Smooth muscle cell (in vitro differentiated cells): ENCODE data around the gene MED9. TPM values are rescaled to one million over a fixed set of nuclear protein-coding genes. Genes with fewer than 3 reads are reported as not detected.

Experiments
- DNase-seq: peaks from one replicate; lab custom pipeline; 2025; ENCODE audit not compliant: unreplicated experiment; lab: John Stamatoyannopoulos, UW
- H2AFZ ChIP-seq: fragments of 200-600 bp; sonication (generic); 2 replicates; pipeline ENCODE4 v1.6.0; 2016; ENCODE audit warnings: antibody characterized with exemption, low read depth, mild to moderate bottlenecking
- H3F3A ChIP-seq: fragments of 200-600 bp; sonication (generic); 2 replicates; pipeline ENCODE4 v1.6.0; 2017; ENCODE audit warnings: antibody characterized with exemption, low read depth
- H3K27ac ChIP-seq: fragments of 200-600 bp; sonication (generic); 2 replicates; pipeline ENCODE4 v1.5.1; 2016; ENCODE audit warnings: low read depth, mild to moderate bottlenecking
- H3K27me3 ChIP-seq: fragments of 200-600 bp; sonication (generic); 2 replicates; pipeline ENCODE4 v1.6.1; 2016; ENCODE audit warnings: low read depth, mild to moderate bottlenecking
- H3K36me3 ChIP-seq: fragments of 200-600 bp; sonication (generic); 2 replicates; pipeline ENCODE4 v1.5.1; 2016; ENCODE audit warnings: low read depth
- H3K4me1 ChIP-seq: fragments of 200-600 bp; sonication (generic); 2 replicates; pipeline ENCODE4 v1.5.1; 2016; ENCODE audit warnings: low read depth
- H3K4me2 ChIP-seq: fragments of 200-600 bp; sonication (generic); 2 replicates; pipeline ENCODE4 v1.6.0; 2016; ENCODE audit warnings: mild to moderate bottlenecking
- H3K4me3 ChIP-seq: fragments of 200-600 bp; sonication (generic); 2 replicates; pipeline ENCODE4 v1.5.1; 2016; ENCODE audit warnings: mild to moderate bottlenecking
- H3K79me2 ChIP-seq: fragments of 200-600 bp; sonication (generic); 2 replicates; pipeline ENCODE4 v1.6.0; 2016; ENCODE audit warnings: low read depth, mild to moderate bottlenecking
- H3K9ac ChIP-seq: fragments of 200-600 bp; sonication (generic); 2 replicates; pipeline ENCODE4 v1.6.0; 2016; ENCODE audit warnings: low read depth
- H3K9me3 ChIP-seq: fragments of 200-600 bp; sonication (generic); replicated peaks from 2 replicates; pipeline ENCODE4 v1.5.1; 2016; ENCODE audit warnings: low read depth
- H4K20me1 ChIP-seq: fragments of 200-600 bp; sonication (generic); 2 replicates; pipeline ENCODE4 v1.6.0; 2016; ENCODE audit warnings: low read depth
- WGBS: methylation state at CpG from one replicate; pipeline ENCODE4 v1.1.7; 2016; ENCODE audit warnings: low lambda C conversion rate; 5-methylcytosine and 5-hydroxymethylcytosine counted together
- polyA plus RNA-seq: library from polyadenylated mRNA; unstranded; fragments of >200 nt; fragmentation: Nextera tagmentation; extraction: Ambion mirVana; gene quantifications from 2 replicates; pipeline ENCODE4 v1.2.1, GENCODE V29; 2016
- total RNA-seq: library from RNA; depleted of rRNA; stranded (reverse); fragments of >200 nt; gene quantifications from 2 replicates; pipeline ENCODE4 v1.2.3, GENCODE V29; 2014
- TF ChIP-seq, protein P1 (sequence below): fragments of 200-600 bp; sonication (generic); IDR thresholded peaks from 2 replicates; pipeline ENCODE4 v1.5.1; 2017; ENCODE audit warnings: borderline replicate concordance, mild to moderate bottlenecking, antibody characterized with exemption; ENCODE audit not compliant: insufficient read depth, poor library complexity, severe bottlenecking

MED9 gene
- total and polyA plus RNA-seq, 2 experiments from 2014 or later = 8.4 to 15.4 TPM

DNA sequence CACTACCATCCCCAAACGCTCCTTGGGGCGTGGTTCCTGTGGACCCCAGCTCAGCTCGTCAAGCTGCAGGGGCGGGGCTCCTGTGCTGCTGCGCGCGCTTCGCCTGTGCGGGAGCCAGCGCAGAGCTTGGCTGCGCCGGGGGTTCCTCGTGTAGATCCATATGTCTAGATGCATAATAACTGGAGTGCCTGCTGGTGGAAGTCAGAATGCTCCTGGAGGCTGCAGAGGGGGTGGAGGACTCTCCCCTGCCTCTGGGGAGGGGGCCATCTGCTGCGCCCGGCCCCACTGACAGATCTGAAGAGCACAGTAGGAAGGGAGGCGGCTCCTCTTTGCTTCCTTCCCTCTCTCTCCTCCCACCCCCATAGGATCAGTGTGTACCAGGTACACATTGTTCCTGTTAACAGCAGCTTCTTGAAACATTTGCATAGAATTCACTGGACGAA is 14.8 kb downstream of the MED9 start:
- Histone ChIP-seq H3K27me3 (no peaks in the 10 kb centered on the region), H3K4me2 (no peak overlapping the region), H3K27ac (no peak overlapping the region), H2AFZ (no peak overlapping the region), H3K79me2 (no peaks in the 10 kb centered on the region), H3K4me3 (no peak overlapping the region), H3K36me3 (no peaks in the 10 kb centered on the region), H3F3A (peaks cover 3% of the 10 kb centered on the region), H3K9ac (no peak overlapping the region), H4K20me1 (peaks cover 67% of the 10 kb centered on the region), H3K4me1 (peaks cover 33% of the 10 kb centered on the region), H3K9me3 (no peaks in the 10 kb centered on the region)
- TF ChIP-seq, protein P1, sequence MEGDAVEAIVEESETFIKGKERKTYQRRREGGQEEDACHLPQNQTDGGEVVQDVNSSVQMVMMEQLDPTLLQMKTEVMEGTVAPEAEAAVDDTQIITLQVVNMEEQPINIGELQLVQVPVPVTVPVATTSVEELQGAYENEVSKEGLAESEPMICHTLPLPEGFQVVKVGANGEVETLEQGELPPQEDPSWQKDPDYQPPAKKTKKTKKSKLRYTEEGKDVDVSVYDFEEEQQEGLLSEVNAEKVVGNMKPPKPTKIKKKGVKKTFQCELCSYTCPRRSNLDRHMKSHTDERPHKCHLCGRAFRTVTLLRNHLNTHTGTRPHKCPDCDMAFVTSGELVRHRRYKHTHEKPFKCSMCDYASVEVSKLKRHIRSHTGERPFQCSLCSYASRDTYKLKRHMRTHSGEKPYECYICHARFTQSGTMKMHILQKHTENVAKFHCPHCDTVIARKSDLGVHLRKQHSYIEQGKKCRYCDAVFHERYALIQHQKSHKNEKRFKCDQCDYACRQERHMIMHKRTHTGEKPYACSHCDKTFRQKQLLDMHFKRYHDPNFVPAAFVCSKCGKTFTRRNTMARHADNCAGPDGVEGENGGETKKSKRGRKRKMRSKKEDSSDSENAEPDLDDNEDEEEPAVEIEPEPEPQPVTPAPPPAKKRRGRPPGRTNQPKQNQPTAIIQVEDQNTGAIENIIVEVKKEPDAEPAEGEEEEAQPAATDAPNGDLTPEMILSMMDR = no peak
- WGBS = 96% methylated on average over 17 of the region's 17 CpGs
- DNase-seq = no peak

DNA sequence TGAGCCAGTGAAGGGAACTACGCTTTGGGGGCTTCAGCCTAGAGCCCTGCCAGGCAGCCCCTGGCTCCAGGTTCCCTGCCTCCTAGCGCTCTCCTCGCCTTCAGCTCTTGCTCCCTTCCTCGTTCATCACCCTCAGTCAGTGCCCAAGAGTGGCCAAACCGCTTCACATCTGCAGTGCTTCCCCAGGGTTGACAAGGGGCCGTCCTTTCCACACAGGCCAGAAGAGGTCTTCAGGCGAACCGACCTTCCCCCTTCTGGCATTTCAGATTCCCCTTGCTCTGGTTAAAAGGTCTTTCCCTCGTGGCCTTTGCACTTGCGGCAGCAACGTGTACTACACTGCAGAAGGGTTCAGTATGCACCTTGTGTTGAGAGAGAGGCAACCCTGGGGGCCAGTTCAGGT is 15.3 kb downstream of the MED9 start:
- DNase-seq = no peak

DNA sequence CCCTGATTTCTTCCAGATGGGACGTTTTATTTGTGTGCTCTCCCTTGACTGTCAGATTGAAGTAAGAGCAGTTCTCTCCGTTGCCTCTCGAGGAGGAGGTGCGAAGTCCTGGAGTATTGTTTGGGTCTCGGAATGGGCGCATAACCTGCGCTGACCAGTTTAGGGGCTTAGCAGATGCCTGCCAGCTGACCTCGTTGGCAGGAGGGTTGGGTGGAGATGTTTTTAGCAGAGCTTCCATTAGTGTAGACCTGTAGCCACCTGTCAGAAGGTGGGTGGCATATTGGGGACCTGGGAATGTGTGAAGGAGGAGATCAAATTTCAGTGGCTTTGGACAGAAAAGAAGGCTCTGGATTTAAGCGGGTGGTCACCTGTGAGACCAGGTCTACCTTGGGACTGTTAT is 15.8 kb downstream of the MED9 start:
- WGBS = 91% methylated on average over 9 of the region's 9 CpGs
- Histone ChIP-seq H3F3A (peaks cover 3% of the 10 kb centered on the region), H3K4me2 (no peak overlapping the region), H3K79me2 (no peaks in the 10 kb centered on the region), H3K4me1 (peaks cover 33% of the 10 kb centered on the region), H3K36me3 (no peaks in the 10 kb centered on the region), H3K9ac (no peak overlapping the region), H3K27me3 (no peaks in the 10 kb centered on the region), H3K9me3 (no peaks in the 10 kb centered on the region), H3K4me3 (no peak overlapping the region), H2AFZ (no peak overlapping the region), H3K27ac (no peak overlapping the region), H4K20me1 (peaks cover 62% of the 10 kb centered on the region)
- DNase-seq = no peak
- TF ChIP-seq, protein P1 = no peak

More for the DNA sequence above, 15.3 kb downstream of the MED9 start:
- no peak overlapping the region for H2AFZ ChIP-seq
- H3K4me2 ChIP-seq = no peak overlapping the region
- H4K20me1 ChIP-seq = peaks cover 66% of the 10 kb centered on the region
- TF ChIP-seq, protein P1 = no peak
- peaks cover 33% of the 10 kb centered on the region for H3K4me1 ChIP-seq
- no peak overlapping the region for H3K4me3 ChIP-seq
- no peaks in the 10 kb centered on the region for H3K79me2 ChIP-seq
- WGBS = 82% methylated on average over 11 of the region's 11 CpGs
- no peaks in the 10 kb centered on the region for H3K27me3 ChIP-seq
- H3F3A ChIP-seq = peaks cover 3% of the 10 kb centered on the region
- H3K36me3 ChIP-seq = no peaks in the 10 kb centered on the region
- H3K9me3 ChIP-seq = no peaks in the 10 kb centered on the region
- no peak overlapping the region for H3K9ac ChIP-seq
- H3K27ac ChIP-seq = no peak overlapping the region

DNA sequence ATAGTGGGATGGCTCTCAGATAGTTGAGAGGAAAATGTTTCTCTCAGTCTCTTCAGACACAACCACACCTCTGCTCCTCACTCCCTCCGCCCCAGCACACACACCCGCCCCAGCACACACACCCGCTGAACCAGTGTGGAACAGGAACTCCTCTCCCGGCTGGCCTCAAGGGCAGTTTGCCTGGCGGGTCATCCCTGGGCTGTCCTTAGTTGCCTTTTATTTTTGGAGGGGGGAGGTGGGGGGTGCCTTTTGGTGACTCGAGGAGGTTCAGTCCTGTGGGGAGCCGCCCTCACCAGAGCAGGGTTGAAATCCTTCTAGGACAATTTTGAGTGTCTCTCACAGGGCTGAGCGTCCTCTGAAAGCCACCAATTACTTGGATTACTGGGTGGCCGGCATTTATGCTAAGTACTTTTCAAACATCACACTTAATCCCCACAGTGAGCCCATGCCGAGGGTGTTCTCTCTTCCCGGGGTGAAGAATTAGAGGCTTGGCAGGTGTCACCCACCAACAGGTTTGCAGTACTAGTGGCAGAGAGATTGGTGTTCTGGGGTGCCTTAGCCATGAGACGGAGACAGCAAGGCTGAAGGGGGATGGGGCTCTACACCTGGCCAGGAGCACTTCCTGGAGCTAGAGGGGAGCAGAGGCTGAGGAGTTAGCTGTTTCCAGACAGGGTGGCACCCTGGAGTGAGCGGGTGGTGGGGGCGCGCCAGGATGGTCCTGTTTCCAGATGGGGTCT is 16.6 kb downstream of the MED9 start:
- no peaks in the 10 kb centered on the region for H3K27me3 ChIP-seq
- H3K27ac ChIP-seq = no peak overlapping the region
- WGBS = 69% methylated on average over 15 of the region's 15 CpGs
- no peaks in the 10 kb centered on the region for H3K79me2 ChIP-seq
- DNase-seq = no peak
- peaks cover 3% of the 10 kb centered on the region for H3F3A ChIP-seq
- TF ChIP-seq, protein P1 = no peak
- peaks cover 55% of the 10 kb centered on the region for H4K20me1 ChIP-seq
- H3K4me3 ChIP-seq = no peak overlapping the region
- no peak overlapping the region for H3K9ac ChIP-seq
- H3K9me3 ChIP-seq = no peaks in the 10 kb centered on the region
- H3K36me3 ChIP-seq = no peaks in the 10 kb centered on the region
- no peak overlapping the region for H2AFZ ChIP-seq
- H3K4me2 ChIP-seq = no peak overlapping the region
- peaks cover 33% of the 10 kb centered on the region for H3K4me1 ChIP-seq
